Adipocyte (in vitro differentiated cells): ENCODE data around the gene KLHL33.
"Not testable (repeated sequence)": the region's sequence is repeated elsewhere in the genome, so short reads cannot be mapped to it uniquely, and the experiment has no call there.

Experiments used
- DNase-seq: peaks from one replicate; pipeline ENCODE4 v3.0.0-alpha.2; 2015; ENCODE audit warnings: low read depth
- H3K27me3 ChIP-seq: replicated peaks from 2 replicates; pipeline ENCODE4 v1.7.0; 2013; ENCODE audit warnings: mild to moderate bottlenecking, low read length, moderate library complexity; ENCODE audit not compliant: control insufficient read depth, insufficient read depth
- H3K36me3 ChIP-seq: 2 replicates; pipeline ENCODE4 v1.7.0; 2013; ENCODE audit warnings: low read length, mild to moderate bottlenecking, moderate library complexity; ENCODE audit not compliant: control insufficient read depth, insufficient read depth, severe bottlenecking
- H3K4me1 ChIP-seq: 2 replicates; pipeline ENCODE4 v1.7.0; 2013; ENCODE audit warnings: mild to moderate bottlenecking, low read length, moderate library complexity; ENCODE audit not compliant: control insufficient read depth, insufficient read depth
- H3K4me3 ChIP-seq: 2 replicates; pipeline ENCODE4 v1.7.0; 2013; ENCODE audit warnings: mild to moderate bottlenecking, low read length, moderate library complexity
- H3K9ac ChIP-seq: 2 replicates; pipeline ENCODE4 v1.7.0; 2013; ENCODE audit warnings: mild to moderate bottlenecking, low read length, moderate library complexity
- H3K9me3 ChIP-seq: 2 replicates; pipeline ENCODE4 v1.7.0; 2013; ENCODE audit warnings: mild to moderate bottlenecking, low read length, moderate library complexity; ENCODE audit not compliant: control insufficient read depth

KLHL33 gene

GRCh38 chr14:20468764-20469241 lies 32.8 kb upstream of the KLHL33 start:
- no peaks in the 10 kb centered on the region for H3K9me3 ChIP-seq
- H3K9ac ChIP-seq: peak overlapping the region; percentile 92
- DNase-seq: peak; percentile 48
- H3K4me3 ChIP-seq: peak overlapping the region; percentile 91
- H3K36me3 ChIP-seq: peaks cover 16% of the 10 kb centered on the region
- H3K4me1 ChIP-seq: peaks cover 13% of the 10 kb centered on the region
- no peaks in the 10 kb centered on the region for H3K27me3 ChIP-seq

- H3K4me3 ChIP-seq: peak within 1 kb of the TSS; percentile 98
- peak within 1 kb of the TSS; percentile 94 for H3K9ac ChIP-seq
- DNase-seq: peak; percentile 100
- H3K27me3 ChIP-seq: no peaks in the 10 kb centered on the region
- no peaks in the 10 kb centered on the region for H3K9me3 ChIP-seq
- H3K4me1 ChIP-seq: peaks cover 36% of the 10 kb centered on the region
- H3K36me3 ChIP-seq: peaks cover 31% of the 10 kb centered on the region
These were observed 25.5 kb upstream of the KLHL33 start, which contains the start of gene PIP4P1 for GRCh38 chr14:20461225-20462141. TSS of gene PIP4P1 (minus strand) at chr14:20461434. CDS start at chr14:20461325, 109 bp downstream.

GRCh38 chr14:20460458-20461224 lies 24.7 kb upstream of the KLHL33 start:
- Histone ChIP-seq H3K27me3 (no peaks in the 10 kb centered on the region), H3K9ac (peak overlapping the region; percentile 94), H3K36me3 (peaks cover 32% of the 10 kb centered on the region), H3K9me3 (no peaks in the 10 kb centered on the region), H3K4me3 (peak overlapping the region; percentile 98), H3K4me1 (peaks cover 40% of the 10 kb centered on the region)
- no peak for DNase-seq

DNA sequence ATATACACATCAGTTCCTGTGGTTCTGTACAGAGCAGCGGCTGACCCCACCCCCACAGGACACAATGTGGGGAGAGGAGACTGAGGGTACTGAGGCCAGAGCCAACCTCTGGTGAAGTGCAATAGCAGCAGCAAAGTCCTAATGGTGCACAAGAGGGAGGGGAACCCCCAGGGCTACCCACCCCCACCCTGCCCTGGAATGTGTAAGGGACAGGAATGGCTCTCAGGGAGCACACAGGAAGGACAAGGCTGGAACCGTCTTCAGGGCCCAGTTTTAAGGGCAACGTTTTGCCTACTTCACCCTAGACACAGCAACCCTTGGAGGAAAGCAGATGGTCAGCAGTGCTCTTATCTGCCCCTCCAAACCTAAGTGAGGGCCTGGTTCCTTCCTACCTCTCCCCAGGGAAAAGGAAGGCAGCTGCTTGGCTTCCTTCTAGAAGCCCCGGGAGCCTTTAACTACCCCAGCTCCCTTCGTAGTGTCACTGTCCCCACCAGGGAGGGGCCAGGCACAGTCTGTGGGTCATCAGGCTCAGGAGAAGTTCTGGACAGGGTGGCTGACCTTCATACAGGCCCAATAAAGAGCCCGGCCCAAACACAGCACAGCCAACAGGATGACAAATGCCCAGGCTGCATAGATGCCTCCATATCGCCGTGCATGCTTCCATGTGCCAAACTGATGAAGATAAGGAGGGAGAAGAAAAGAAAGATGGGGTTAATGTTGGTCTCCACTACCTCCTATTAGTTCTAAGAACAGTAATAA lies 22.2 kb upstream of the KLHL33 start:
- H3K4me3 ChIP-seq: no peak overlapping the region
- DNase-seq: no peak
- peaks cover 48% of the 10 kb centered on the region for H3K4me1 ChIP-seq
- H3K36me3 ChIP-seq: peaks cover 32% of the 10 kb centered on the region
- H3K9ac ChIP-seq: peak overlapping the region; percentile 94
- no peaks in the 10 kb centered on the region for H3K27me3 ChIP-seq
- H3K9me3 ChIP-seq: no peaks in the 10 kb centered on the region

- H3K36me3 ChIP-seq: peaks cover 35% of the 10 kb centered on the region
These were observed 21.0 kb upstream of the KLHL33 start for GRCh38 chr14:20456971-20457370.

DNA sequence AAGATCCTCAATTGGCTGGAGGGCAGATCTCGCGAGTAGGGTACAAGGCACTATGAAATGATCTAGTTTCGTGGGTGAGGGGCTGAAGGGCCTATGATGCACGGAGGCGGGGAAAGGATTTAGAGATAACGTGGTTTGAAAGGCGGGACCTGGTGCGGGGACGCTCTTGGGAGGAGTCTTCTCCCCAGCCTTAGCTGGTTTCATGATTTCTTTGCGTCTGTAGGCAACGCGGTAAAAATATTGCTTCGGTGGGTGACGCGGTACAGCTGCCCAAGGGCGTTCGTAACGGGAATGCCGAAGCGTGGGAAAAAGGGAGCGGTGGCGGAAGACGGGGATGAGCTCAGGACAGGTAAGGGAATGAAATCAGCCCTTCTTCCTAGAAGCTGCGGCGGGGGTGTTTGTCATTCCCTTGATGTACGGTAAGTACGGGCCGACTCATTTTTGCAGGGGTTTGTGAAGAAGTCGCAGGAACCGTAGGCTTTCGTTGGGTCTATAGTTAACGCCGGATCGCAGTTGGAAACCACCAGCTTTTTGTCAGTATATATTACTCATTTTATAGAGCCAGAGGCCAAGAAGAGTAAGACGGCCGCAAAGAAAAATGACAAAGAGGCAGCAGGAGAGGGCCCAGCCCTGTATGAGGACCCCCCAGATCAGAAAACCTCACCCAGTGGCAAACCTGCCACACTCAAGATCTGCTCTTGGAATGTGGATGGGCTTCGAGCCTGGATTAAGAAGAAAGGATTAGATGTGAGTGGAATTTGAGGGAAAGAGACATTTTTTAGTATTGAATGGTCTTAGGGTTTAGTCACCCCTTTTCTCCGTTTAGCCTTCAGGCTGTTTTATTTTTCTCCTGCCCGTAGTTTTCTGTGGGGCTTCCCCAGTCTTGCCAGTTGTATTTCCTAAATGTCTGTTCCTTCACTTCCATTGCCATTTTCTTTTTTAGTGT lies 19.7 kb upstream of the KLHL33 start:
- peak; percentile 91 for DNase-seq
- peak overlapping the region; percentile 94 for H3K9ac ChIP-seq
- H3K27me3 ChIP-seq: no peaks in the 10 kb centered on the region
- H3K9me3 ChIP-seq: no peaks in the 10 kb centered on the region
- peaks cover 42% of the 10 kb centered on the region for H3K36me3 ChIP-seq
- H3K4me1 ChIP-seq: peaks cover 46% of the 10 kb centered on the region
- H3K4me3 ChIP-seq: peak overlapping the region; percentile 90

More at GRCh38 chr14:20456971-20457370, 21.0 kb upstream of the KLHL33 start:
- Histone ChIP-seq H3K4me3 (peak overlapping the region; percentile 90), H3K4me1 (peaks cover 48% of the 10 kb centered on the region), H3K9ac (peak overlapping the region; percentile 94), H3K9me3 (no peaks in the 10 kb centered on the region), H3K27me3 (no peaks in the 10 kb centered on the region)
- no peak for DNase-seq

DNA sequence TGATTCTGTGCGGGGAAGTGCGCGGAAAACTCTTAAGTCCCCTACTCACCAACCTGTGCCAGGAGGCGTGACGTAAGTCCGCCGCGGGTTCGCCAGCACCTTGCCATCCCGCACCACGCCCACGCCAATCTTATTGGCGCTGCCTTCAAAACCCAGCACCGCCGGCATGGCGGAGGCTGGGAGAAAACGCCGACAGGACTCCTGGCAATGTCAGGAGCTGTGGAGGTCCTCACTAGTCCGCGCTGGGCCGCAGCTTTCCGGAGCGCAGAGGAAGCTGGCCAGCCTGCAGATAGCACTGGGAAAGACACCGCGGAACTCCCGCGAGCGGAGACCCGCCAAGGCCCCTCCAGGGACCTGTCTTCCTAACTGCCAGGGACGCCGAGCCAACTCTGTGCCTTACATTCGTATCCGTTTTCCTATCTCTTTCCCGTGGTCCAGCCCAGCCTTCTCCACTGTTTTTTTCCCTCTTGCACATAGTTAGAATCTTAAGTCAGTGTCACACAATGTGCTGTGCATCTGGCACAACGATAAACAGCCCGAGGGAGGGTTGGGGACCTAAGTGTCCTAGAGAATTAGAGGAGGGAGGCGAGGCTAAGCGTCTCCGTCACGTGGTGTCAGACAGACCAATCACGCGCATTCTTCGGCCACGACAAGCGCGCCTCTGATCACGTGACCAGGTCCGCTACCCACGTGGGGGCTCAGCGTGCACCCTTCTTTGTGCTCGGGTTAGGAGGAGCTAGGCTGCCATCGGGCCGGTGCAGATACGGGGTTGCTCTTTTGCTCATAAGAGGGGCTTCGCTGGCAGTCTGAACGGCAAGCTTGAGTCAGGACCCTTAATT lies 18.8 kb upstream of the KLHL33 start, which contains the start of the genes APEX1 and OSGEP:
APEX1 (plus strand) TSS at position 711 of the 839 bp plus-strand sequence. CDS start 420 bp downstream, outside the sequence.
OSGEP (minus strand) TSS at position 297 of the 839 bp plus-strand sequence; CDS start at position 168, 129 bp downstream.
- H3K27me3 ChIP-seq: no peaks in the 10 kb centered on the region
- no peaks in the 10 kb centered on the region for H3K9me3 ChIP-seq
- H3K4me1 ChIP-seq: peaks cover 37% of the 10 kb centered on the region
- peak within 1 kb of the TSS; percentile 90 for H3K4me3 ChIP-seq
- DNase-seq: peak; percentile 100
- H3K9ac ChIP-seq: peak within 1 kb of the TSS; percentile 94
- H3K36me3 ChIP-seq: peaks cover 50% of the 10 kb centered on the region

DNA sequence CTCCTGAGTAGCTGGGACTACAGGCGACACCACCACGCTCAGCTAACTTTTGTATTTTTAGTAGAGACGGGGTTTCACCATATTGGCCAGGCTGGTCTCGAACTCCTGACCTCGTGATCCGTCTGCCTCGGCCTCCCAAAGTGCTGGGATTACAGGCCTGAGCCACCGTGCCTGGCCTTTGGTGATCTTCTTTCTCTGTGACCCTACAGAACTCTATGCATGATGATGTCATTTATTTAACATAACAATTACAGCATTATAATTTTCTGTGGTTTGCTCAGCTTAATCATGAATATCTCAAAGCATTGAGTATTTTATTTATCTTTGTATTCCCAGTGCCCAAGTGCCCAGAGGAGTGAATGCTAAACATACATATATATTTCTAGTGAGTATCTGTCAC lies 16.9 kb upstream of the KLHL33 start:
- DNase-seq, H3K27me3 ChIP-seq, H3K9ac ChIP-seq, H3K4me3 ChIP-seq, H3K9me3 ChIP-seq: not testable (repeated sequence)
- Histone ChIP-seq H3K4me1 (peaks cover 28% of the 10 kb centered on the region), H3K36me3 (peaks cover 52% of the 10 kb centered on the region)

DNA sequence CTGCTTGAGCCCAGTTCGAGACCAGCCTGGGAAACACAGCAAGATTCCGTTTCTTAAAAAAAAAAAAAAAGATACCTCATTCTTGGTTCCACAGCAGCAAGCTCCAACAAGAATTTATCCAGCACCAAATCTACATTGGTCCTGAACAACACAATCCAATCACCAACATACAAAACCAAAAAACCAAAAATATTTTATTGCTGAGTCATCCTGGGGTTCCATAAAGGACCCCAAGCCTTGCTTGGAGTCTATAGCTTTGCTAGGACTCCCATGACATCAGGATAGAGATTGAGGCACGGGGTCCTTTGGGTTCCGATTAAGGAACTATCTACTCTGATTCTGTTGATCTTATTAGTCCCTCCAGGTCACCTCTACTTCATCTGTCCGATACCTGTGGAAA lies 10.9 kb upstream of the KLHL33 start:
- Histone ChIP-seq H3K9ac (no peak overlapping the region), H3K4me3 (no peak overlapping the region), H3K9me3 (no peaks in the 10 kb centered on the region), H3K27me3 (no peaks in the 10 kb centered on the region), H3K36me3 (peaks cover 58% of the 10 kb centered on the region), H3K4me1 (no peaks in the 10 kb centered on the region)
- DNase-seq: no peak
